Nephron progenitor cell (in vitro differentiated cells): ENCODE data around the gene ATP6V1C2.

ENCODE experiments used
- DNase-seq: peaks from one replicate; pipeline ENCODE4 v3.0.0; 2021
- H3K27ac Mint-ChIP-seq: 2 replicates; pipeline ENCODE4 v1.8.0; 2021; ENCODE audit warnings: mild to moderate bottlenecking, moderate library complexity, mixed read lengths
- H3K27me3 Mint-ChIP-seq: 2 replicates; pipeline ENCODE4 v1.8.0; 2021; ENCODE audit warnings: mild to moderate bottlenecking, low read depth, mixed read lengths; ENCODE audit not compliant: poor library complexity
- H3K36me3 Mint-ChIP-seq: 2 replicates; pipeline ENCODE4 v1.8.0; 2021; ENCODE audit warnings: low read depth, mixed read lengths
- H3K4me1 Mint-ChIP-seq: 2 replicates; pipeline ENCODE4 v1.8.0; 2021; ENCODE audit warnings: mixed read lengths
- H3K4me3 Mint-ChIP-seq: 2 replicates; pipeline ENCODE4 v1.8.0; 2021; ENCODE audit warnings: mild to moderate bottlenecking, moderate library complexity, mixed read lengths
- H3K9me3 Mint-ChIP-seq: 2 replicates; pipeline ENCODE4 v1.8.0; 2021; ENCODE audit warnings: mild to moderate bottlenecking, moderate library complexity, mixed read lengths
- CTCF ChIP-seq: fragments of 200-600 bp; sonication (generic); IDR thresholded peaks from 2 replicates; pipeline ENCODE4 v1.5.0; 2021; ENCODE audit warnings: antibody characterized with exemption

The ATP6V1C2 gene

GRCh38 chr2:10781746-10782145, 60.3 kb downstream of the ATP6V1C2 start:
- Mint-ChIP-seq H3K9me3 (no peaks in the 10 kb centered on the region), H3K4me3 (no peak overlapping the region), H3K36me3 (peaks cover 65% of the 10 kb centered on the region), H3K27me3 (no peaks in the 10 kb centered on the region), H3K4me1 (no peaks in the 10 kb centered on the region), H3K27ac (no peak overlapping the region)
- no peak for TF ChIP-seq CTCF
- DNase-seq = no peak

GRCh38 chr2:10783421-10783820, 62.0 kb downstream of the ATP6V1C2 start:
- no peak for DNase-seq
- Mint-ChIP-seq H3K4me3 (no peak overlapping the region), H3K27me3 (no peaks in the 10 kb centered on the region), H3K9me3 (no peaks in the 10 kb centered on the region), H3K4me1 (no peaks in the 10 kb centered on the region), H3K36me3 (peaks cover 77% of the 10 kb centered on the region), H3K27ac (no peak overlapping the region)
- no peak for TF ChIP-seq CTCF

DNA sequence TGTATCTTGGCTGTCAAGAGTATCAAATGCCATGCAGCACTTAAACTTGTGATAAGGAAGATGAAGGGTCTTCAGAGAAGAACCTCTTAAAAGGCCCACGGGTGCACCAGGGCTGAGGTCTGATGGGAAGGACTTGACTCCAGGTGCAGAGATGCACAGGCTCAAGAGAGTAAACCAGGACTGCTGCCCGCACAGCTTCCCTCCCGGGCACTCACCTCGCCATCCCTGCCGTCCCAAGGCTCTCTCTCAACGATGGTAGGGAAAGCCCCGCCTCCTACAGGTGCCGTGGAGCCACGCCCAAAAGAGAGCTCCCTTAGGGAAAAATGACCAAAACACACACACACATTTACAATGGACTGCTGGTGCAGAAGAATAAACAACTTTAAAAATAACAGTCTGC, 63.3 kb downstream of the ATP6V1C2 start:
- no peak for DNase-seq
- H3K27me3 Mint-ChIP-seq = no peaks in the 10 kb centered on the region
- H3K27ac Mint-ChIP-seq = no peak overlapping the region
- peaks cover 89% of the 10 kb centered on the region for H3K36me3 Mint-ChIP-seq
- no peaks in the 10 kb centered on the region for H3K4me1 Mint-ChIP-seq
- TF ChIP-seq CTCF = no peak
- H3K9me3 Mint-ChIP-seq = no peaks in the 10 kb centered on the region
- no peak overlapping the region for H3K4me3 Mint-ChIP-seq

GRCh38 chr2:10785260-10785659, 63.8 kb downstream of the ATP6V1C2 start:
- Mint-ChIP-seq H3K27me3 (no peaks in the 10 kb centered on the region), H3K27ac (peak overlapping the region; percentile 29), H3K4me1 (no peaks in the 10 kb centered on the region), H3K9me3 (no peaks in the 10 kb centered on the region), H3K4me3 (no peak overlapping the region), H3K36me3 (peaks cover 87% of the 10 kb centered on the region)
- no peak for TF ChIP-seq CTCF
- no peak for DNase-seq

DNA sequence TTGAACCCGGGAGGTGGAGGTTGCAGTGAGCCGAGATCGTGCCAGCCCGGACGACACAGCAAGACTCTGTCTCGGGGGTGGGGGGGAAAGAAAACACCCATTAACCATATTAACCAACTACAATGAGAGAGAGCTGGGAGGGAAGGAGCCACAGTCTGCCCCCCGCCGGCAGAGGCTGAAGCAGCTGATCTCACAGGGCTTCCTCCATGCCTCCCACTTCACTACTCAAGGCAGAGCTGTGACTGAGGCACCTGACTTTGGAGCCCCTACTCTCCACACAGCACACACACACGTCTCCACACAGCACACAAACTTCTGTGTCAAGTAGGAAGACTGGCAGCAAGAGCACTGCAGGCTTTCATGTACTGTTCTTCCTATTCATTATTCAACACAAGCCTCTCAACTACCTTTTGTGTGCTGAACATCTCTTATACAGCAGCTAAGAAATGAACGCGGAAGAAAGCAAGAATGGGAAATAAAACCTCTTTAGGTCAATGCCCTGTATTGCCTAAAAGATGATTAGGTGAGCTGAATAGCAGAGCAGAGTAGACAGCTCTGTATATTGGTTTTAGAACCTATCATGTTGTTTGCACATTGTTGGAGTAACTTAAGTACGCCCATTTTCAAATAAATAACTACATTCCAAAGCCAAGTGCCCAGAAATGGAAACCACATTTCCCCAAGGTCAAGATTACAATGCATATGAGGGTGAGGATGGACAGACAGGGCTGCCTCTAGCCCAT, 65.0 kb downstream of the ATP6V1C2 start:
- H3K9me3 Mint-ChIP-seq = no peaks in the 10 kb centered on the region
- no peak overlapping the region for H3K4me3 Mint-ChIP-seq
- peaks cover 3% of the 10 kb centered on the region for H3K27me3 Mint-ChIP-seq
- TF ChIP-seq CTCF = no peak
- H3K36me3 Mint-ChIP-seq = peaks cover 88% of the 10 kb centered on the region
- no peak overlapping the region for H3K27ac Mint-ChIP-seq
- no peak for DNase-seq
- no peaks in the 10 kb centered on the region for H3K4me1 Mint-ChIP-seq
